K562 (cell line): ENCODE data around the gene BTBD1. TPM values are rescaled to one million over a fixed set of nuclear protein-coding genes. Genes with fewer than 3 reads are reported as not detected.
A peak's percentile ranks its signal among the peaks of the same experiment; 100 is the strongest.

Experiments
- ARHGAP35 ChIP-seq: fragments of 450-650 bp; IDR thresholded peaks from 2 replicates; pipeline ENCODE4 v1.6.1; 2018; ENCODE audit not compliant: partially characterized antibody
- GMEB1 ChIP-seq: fragments of 250-450 bp; sonication (Bioruptor Pico); IDR thresholded peaks from 2 replicates; pipeline ENCODE4 v1.4.0; 2020; ENCODE audit warnings: mild to moderate bottlenecking
- JUN ChIP-seq, 2 experiments: sonication (generic) in 1 of 2; formaldehyde crosslinking in 1 of 2; IDR thresholded peaks; 2 replicates each; pipeline versions ENCODE4 v1.6.1 to v1.8.0; 2012 to 2022; ENCODE audit warnings: borderline replicate concordance in 2 of 2, mild to moderate bottlenecking in 2 of 2, improper control_type of control experiment in 1 of 2, low read depth in 1 of 2, low read length in 1 of 2, missing genetic modification reagents in 1 of 2
- MLX ChIP-seq, 2 experiments: fragments of 450-650 bp in 1 of 2; sonication (generic) in 1 of 2; formaldehyde crosslinking; conservative IDR thresholded peaks; 2 replicates each; pipeline versions ENCODE4 v1.4.0 to v1.8.1; 2020 to 2022; ENCODE audit warnings: mild to moderate bottlenecking in 1 of 2, missing genetic modification reagents in 1 of 2
- MTA3 ChIP-seq: fragments of 450-650 bp; formaldehyde crosslinking; IDR thresholded peaks from 2 replicates; pipeline ENCODE4 v1.6.1; 2017; ENCODE audit warnings: mild to moderate bottlenecking, borderline replicate concordance
- SMAD1 ChIP-seq: fragments of 150-350 bp; IDR thresholded peaks from 2 replicates; pipeline ENCODE4 v1.6.1; 2014; ENCODE audit warnings: low read length, low read depth; ENCODE audit not compliant: partially characterized antibody
- SRSF7 ChIP-seq: fragments of 200-400 bp; formaldehyde crosslinking; optimal IDR thresholded peaks from 2 replicates; pipeline ENCODE3; 2017; ENCODE audit warnings: mild to moderate bottlenecking, low read depth, low read length
- TCF15 ChIP-seq: fragments of 250-450 bp; sonication (Bioruptor Pico); IDR thresholded peaks from 2 replicates; pipeline ENCODE4 v1.8.0; 2022; ENCODE audit warnings: moderate library complexity, mild to moderate bottlenecking, inconsistent platforms
- ZC3H11A ChIP-seq: IDR thresholded peaks from 2 replicates; pipeline ENCODE4 v1.6.1; 2012; ENCODE audit warnings: low read depth, low read length, improper control_type of control experiment
- polyA plus RNA-seq, 8 experiments: library from polyadenylated mRNA; depleted of rRNA in 4 of 8; stranded (reverse) in 5 of 8; unstranded in 3 of 8; fragments of >200 nt; fragmentation: Nextera tagmentation in 2 of 8; fragmentation: Illumina TruSeq in 1 of 8; extraction: Ambion mirVana in 2 of 8; extraction: Trizol in 1 of 8; gene quantifications; 2 replicates each; pipeline versions ENCODE4 v1.2.1 to v1.2.3, GENCODE V29; 2011 to 2014; ENCODE audit warnings: inconsistent platforms in 1 of 8, missing spikeins in 1 of 8
- total RNA-seq, 7 experiments: library from RNA; depleted of rRNA in 6 of 7; stranded (reverse); fragments of >200 nt in 6 of 7; fragmentation: Illumina TruSeq in 2 of 7; extraction: Trizol in 2 of 7; gene quantifications; 2 replicates each; pipeline versions ENCODE4 v1.2.1 to v1.2.3, GENCODE V29; 2011 to 2021; ENCODE audit warnings: low replicate concordance in 1 of 7
- TF ChIP-seq, protein P1 (sequence below): fragments of 200-600 bp; sonication (generic); IDR thresholded peaks from one replicate; pipeline ENCODE4 v1.6.1; 2012; ENCODE audit warnings: mild to moderate bottlenecking, low read depth, low read length, inconsistent platforms

Gene BTBD1
- total and polyA plus RNA-seq, 9 of the 15 experiments (the other 6 are each of a cell fraction or from before 2014, with no cell fraction given), result 19.4 to 106 (median 90.4) TPM

- TF ChIP-seq, protein P1, sequence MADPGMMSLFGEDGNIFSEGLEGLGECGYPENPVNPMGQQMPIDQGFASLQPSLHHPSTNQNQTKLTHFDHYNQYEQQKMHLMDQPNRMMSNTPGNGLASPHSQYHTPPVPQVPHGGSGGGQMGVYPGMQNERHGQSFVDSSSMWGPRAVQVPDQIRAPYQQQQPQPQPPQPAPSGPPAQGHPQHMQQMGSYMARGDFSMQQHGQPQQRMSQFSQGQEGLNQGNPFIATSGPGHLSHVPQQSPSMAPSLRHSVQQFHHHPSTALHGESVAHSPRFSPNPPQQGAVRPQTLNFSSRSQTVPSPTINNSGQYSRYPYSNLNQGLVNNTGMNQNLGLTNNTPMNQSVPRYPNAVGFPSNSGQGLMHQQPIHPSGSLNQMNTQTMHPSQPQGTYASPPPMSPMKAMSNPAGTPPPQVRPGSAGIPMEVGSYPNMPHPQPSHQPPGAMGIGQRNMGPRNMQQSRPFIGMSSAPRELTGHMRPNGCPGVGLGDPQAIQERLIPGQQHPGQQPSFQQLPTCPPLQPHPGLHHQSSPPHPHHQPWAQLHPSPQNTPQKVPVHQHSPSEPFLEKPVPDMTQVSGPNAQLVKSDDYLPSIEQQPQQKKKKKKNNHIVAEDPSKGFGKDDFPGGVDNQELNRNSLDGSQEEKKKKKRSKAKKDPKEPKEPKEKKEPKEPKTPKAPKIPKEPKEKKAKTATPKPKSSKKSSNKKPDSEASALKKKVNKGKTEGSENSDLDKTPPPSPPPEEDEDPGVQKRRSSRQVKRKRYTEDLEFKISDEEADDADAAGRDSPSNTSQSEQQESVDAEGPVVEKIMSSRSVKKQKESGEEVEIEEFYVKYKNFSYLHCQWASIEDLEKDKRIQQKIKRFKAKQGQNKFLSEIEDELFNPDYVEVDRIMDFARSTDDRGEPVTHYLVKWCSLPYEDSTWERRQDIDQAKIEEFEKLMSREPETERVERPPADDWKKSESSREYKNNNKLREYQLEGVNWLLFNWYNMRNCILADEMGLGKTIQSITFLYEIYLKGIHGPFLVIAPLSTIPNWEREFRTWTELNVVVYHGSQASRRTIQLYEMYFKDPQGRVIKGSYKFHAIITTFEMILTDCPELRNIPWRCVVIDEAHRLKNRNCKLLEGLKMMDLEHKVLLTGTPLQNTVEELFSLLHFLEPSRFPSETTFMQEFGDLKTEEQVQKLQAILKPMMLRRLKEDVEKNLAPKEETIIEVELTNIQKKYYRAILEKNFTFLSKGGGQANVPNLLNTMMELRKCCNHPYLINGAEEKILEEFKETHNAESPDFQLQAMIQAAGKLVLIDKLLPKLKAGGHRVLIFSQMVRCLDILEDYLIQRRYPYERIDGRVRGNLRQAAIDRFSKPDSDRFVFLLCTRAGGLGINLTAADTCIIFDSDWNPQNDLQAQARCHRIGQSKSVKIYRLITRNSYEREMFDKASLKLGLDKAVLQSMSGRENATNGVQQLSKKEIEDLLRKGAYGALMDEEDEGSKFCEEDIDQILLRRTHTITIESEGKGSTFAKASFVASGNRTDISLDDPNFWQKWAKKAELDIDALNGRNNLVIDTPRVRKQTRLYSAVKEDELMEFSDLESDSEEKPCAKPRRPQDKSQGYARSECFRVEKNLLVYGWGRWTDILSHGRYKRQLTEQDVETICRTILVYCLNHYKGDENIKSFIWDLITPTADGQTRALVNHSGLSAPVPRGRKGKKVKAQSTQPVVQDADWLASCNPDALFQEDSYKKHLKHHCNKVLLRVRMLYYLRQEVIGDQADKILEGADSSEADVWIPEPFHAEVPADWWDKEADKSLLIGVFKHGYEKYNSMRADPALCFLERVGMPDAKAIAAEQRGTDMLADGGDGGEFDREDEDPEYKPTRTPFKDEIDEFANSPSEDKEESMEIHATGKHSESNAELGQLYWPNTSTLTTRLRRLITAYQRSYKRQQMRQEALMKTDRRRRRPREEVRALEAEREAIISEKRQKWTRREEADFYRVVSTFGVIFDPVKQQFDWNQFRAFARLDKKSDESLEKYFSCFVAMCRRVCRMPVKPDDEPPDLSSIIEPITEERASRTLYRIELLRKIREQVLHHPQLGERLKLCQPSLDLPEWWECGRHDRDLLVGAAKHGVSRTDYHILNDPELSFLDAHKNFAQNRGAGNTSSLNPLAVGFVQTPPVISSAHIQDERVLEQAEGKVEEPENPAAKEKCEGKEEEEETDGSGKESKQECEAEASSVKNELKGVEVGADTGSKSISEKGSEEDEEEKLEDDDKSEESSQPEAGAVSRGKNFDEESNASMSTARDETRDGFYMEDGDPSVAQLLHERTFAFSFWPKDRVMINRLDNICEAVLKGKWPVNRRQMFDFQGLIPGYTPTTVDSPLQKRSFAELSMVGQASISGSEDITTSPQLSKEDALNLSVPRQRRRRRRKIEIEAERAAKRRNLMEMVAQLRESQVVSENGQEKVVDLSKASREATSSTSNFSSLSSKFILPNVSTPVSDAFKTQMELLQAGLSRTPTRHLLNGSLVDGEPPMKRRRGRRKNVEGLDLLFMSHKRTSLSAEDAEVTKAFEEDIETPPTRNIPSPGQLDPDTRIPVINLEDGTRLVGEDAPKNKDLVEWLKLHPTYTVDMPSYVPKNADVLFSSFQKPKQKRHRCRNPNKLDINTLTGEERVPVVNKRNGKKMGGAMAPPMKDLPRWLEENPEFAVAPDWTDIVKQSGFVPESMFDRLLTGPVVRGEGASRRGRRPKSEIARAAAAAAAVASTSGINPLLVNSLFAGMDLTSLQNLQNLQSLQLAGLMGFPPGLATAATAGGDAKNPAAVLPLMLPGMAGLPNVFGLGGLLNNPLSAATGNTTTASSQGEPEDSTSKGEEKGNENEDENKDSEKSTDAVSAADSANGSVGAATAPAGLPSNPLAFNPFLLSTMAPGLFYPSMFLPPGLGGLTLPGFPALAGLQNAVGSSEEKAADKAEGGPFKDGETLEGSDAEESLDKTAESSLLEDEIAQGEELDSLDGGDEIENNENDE, result no peak
- TF ChIP-seq SMAD1 (peak; percentile 70), SRSF7 (no peak), JUN (IDR thresholded peaks at IDR 0.05; ENCODE audit: borderline replicate concordance, low read depth, low read length) (peak; percentile 5; the same call in 1 of the 2 replicates), JUN (CRISPR knock-in tag; IDR thresholded peaks at IDR 0.05; ENCODE audit: borderline replicate concordance) (no peak), ZC3H11A (no peak), ARHGAP35 (no peak), TCF15 (CRISPR knock-in tag) (0 out of 2 replicates have a peak, but pooled peaks have one; percentile 21), MTA3 (0 out of 2 replicates have a peak, but pooled peaks have one; percentile 90), MLX (CRISPR knock-in tag; conservative IDR thresholded peaks at IDR 0.05) (no peak), GMEB1 (peak; percentile 90)
Observed at GRCh38 chr15:83066734-83067637, at the start of gene BTBD1 (continued).
